Measurements from ENCODE around the gene SLC6A1.

DNA sequence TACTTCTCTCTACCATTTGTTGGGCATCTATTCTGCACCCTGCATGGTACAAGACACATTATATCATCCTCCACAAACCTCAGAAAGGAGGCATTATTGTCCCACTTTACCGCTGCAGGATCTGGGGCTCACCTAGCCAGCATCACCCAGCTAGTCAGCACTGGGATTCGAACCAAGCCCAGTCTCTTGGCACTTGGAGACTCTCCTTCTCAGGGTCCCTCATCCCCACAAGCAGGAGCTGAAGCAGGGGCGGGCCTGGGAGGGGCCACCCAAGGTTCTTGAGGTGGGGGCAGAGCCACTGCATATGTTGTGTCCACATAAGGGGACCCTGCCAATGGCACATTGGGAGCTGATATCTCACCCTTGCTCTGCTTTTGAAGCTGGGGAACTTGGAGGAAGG is 41.3 kb downstream of the SLC6A1 start:
- TF ChIP-seq, protein P1, sequence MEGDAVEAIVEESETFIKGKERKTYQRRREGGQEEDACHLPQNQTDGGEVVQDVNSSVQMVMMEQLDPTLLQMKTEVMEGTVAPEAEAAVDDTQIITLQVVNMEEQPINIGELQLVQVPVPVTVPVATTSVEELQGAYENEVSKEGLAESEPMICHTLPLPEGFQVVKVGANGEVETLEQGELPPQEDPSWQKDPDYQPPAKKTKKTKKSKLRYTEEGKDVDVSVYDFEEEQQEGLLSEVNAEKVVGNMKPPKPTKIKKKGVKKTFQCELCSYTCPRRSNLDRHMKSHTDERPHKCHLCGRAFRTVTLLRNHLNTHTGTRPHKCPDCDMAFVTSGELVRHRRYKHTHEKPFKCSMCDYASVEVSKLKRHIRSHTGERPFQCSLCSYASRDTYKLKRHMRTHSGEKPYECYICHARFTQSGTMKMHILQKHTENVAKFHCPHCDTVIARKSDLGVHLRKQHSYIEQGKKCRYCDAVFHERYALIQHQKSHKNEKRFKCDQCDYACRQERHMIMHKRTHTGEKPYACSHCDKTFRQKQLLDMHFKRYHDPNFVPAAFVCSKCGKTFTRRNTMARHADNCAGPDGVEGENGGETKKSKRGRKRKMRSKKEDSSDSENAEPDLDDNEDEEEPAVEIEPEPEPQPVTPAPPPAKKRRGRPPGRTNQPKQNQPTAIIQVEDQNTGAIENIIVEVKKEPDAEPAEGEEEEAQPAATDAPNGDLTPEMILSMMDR (IDR thresholded peaks at IDR 0.05; ENCODE audit: low read length) = no peak
- no peak for TF ChIP-seq EZH2 (IDR thresholded peaks at IDR 0.05; ENCODE audit: borderline replicate concordance, low read length)

All from OCI-LY1 (cell line).